HL-60 (cell line): ENCODE data around the gene BICD2.

ENCODE experiments used
- GABPA ChIP-seq: IDR thresholded peaks from 2 replicates; pipeline ENCODE4 v1.6.1; 2012; ENCODE audit warnings: low read depth
- POLR2AphosphoS5 ChIP-seq: IDR thresholded peaks from 2 replicates; pipeline ENCODE4 v1.6.1; 2012; ENCODE audit warnings: low read depth
- SPI1 ChIP-seq: IDR thresholded peaks from 2 replicates; pipeline ENCODE4 v1.6.1; 2012; ENCODE audit warnings: low read depth, mild to moderate bottlenecking, borderline replicate concordance
- TF ChIP-seq, protein P1 (sequence below): IDR thresholded peaks from one replicate; pipeline ENCODE4 v1.5.1; 2011; ENCODE audit warnings: low read length, control low read depth, inconsistent platforms; ENCODE audit not compliant: insufficient read depth
- TF ChIP-seq, protein P2 (sequence below): IDR thresholded peaks from 2 replicates; pipeline ENCODE4 v1.6.1; 2012; ENCODE audit warnings: low read depth; ENCODE audit not compliant: insufficient replicate concordance

DNA sequence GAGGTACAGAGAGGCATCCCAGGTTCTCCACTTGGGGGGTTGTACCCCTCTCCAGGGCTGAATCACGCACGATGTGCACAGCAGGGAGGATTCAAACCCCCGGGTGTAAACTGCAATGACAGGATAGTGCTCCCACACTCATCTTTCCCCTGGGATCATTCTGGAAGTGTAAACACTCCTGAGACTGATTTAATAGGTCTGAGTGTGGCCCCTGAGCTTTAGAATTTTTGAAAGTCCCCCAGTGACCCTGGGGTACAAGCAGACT lies 16.5 kb downstream of the BICD2 start:
- TF ChIP-seq, protein P1, sequence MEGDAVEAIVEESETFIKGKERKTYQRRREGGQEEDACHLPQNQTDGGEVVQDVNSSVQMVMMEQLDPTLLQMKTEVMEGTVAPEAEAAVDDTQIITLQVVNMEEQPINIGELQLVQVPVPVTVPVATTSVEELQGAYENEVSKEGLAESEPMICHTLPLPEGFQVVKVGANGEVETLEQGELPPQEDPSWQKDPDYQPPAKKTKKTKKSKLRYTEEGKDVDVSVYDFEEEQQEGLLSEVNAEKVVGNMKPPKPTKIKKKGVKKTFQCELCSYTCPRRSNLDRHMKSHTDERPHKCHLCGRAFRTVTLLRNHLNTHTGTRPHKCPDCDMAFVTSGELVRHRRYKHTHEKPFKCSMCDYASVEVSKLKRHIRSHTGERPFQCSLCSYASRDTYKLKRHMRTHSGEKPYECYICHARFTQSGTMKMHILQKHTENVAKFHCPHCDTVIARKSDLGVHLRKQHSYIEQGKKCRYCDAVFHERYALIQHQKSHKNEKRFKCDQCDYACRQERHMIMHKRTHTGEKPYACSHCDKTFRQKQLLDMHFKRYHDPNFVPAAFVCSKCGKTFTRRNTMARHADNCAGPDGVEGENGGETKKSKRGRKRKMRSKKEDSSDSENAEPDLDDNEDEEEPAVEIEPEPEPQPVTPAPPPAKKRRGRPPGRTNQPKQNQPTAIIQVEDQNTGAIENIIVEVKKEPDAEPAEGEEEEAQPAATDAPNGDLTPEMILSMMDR = no peak
- TF ChIP-seq POLR2AphosphoS5 = no peak
- TF ChIP-seq, protein P2, sequence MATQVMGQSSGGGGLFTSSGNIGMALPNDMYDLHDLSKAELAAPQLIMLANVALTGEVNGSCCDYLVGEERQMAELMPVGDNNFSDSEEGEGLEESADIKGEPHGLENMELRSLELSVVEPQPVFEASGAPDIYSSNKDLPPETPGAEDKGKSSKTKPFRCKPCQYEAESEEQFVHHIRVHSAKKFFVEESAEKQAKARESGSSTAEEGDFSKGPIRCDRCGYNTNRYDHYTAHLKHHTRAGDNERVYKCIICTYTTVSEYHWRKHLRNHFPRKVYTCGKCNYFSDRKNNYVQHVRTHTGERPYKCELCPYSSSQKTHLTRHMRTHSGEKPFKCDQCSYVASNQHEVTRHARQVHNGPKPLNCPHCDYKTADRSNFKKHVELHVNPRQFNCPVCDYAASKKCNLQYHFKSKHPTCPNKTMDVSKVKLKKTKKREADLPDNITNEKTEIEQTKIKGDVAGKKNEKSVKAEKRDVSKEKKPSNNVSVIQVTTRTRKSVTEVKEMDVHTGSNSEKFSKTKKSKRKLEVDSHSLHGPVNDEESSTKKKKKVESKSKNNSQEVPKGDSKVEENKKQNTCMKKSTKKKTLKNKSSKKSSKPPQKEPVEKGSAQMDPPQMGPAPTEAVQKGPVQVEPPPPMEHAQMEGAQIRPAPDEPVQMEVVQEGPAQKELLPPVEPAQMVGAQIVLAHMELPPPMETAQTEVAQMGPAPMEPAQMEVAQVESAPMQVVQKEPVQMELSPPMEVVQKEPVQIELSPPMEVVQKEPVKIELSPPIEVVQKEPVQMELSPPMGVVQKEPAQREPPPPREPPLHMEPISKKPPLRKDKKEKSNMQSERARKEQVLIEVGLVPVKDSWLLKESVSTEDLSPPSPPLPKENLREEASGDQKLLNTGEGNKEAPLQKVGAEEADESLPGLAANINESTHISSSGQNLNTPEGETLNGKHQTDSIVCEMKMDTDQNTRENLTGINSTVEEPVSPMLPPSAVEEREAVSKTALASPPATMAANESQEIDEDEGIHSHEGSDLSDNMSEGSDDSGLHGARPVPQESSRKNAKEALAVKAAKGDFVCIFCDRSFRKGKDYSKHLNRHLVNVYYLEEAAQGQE = no peak
- no peak for TF ChIP-seq GABPA
- no peak for TF ChIP-seq SPI1
